Stimulated activated CD4-positive, alpha-beta T cell treated with anti-CD3 and anti-CD28 coated beads, Interleukin-12 subunit alpha, Interleukin-12 subunit beta, amount 100 ng/mL, for 24 hours (primary cell): ENCODE results near the gene AP3B2.

ENCODE experiments used
- DNase-seq, 2 experiments: peaks; one replicate each; pipeline ENCODE4 v3.0.0-alpha.2; 2020; ENCODE audit warnings: low read depth in 2 of 2

The AP3B2 gene

GRCh38 chr15:82698711-82699345, 10.8 kb downstream of the AP3B2 start:
- DNase-seq, result no peak

DNA sequence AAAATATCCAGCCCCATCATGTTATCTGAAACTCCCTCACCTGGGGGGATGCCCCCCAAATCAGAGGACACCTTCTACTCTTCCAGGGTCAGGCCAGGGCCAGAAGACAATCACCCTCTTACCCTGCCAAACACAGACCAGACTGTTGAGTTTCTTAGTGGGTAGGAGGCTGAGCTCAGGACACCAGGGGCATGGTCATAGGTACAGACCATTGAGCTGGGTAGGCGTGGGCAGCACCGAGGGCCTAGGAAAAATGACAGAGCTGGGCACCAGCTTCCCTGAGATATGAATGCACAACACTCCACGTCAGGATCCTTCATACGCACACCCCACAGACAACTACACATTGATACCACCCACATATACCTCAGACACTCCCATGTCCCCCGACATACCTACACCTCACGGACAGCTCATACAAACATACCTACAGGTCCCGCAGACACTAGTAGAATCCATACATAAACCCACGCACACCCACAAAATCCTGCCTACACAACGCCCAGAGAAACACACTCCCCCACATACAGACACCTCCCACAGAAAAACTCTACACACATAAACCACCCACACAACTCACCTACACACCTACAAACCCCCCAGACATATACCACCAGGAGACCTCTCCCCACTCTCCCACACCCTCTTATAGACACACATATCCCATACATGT, 11.8 kb downstream of the AP3B2 start:
- DNase-seq, result no peak

DNA sequence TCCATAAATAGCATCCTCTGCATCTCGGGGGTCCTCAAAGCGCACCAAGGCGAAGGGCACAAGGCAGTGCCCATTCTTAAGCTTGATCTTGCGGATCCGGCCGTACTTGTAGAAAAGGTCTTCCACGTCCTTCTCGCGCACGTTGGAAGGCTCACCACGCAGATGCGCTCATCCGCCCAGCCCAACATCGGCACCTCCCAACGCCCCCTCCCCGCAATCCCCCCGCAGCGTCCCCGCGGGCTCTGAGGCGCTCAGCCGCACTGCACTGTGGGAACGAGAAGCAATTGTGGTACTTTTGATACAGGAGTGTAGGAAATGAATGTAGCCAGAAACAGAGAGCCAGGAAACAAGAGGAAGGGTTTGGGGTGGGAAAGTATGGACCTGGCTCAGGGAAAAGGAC, 17.5 kb downstream of the AP3B2 start:
- no peak for DNase-seq

- no peak for DNase-seq
Measured at GRCh38 chr15:82689147-82689546, 20.5 kb downstream of the AP3B2 start.

DNA sequence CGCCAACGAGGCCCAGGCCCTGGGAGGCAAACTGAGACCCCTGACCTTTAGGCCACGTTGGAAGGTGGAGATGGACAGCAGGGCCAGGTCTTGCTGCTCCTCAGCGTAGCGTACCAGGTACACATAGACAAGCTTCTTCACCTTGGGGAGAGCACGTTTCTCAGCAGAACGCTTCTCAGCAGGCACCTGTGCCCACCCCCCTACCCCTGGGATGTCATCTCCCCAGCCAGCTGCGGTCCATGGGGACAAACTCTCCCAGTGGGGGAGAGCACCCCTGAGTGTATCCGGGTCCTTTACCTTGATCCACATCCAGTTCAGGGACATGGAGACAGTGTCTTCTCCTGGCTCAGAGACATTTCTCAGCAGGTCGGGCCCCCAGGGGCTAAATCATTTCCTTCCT, 21.0 kb downstream of the AP3B2 start:
- no peak for DNase-seq

DNA sequence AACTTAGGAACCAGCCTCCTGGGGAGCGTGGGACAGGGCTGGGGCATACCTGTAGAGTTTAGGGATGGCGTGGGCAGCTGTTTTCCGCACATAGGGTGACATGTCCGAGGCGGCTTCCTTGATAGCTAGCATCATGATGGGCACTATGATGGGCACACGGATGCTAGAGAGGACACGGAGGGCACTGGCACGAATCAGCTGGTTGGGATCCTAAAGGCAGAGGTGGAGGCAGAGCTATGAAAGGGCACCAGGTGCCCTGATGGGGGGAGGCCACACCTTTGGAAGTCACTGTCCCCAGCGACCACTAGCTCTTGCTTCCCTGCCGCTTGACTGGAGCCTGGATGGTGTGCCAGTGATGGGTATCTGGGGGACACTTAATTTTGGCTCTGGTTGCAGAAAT, 28.3 kb downstream of the AP3B2 start:
- no peak for DNase-seq

GRCh38 chr15:82680200-82681102, 29.2 kb downstream of the AP3B2 start:
- peak; percentile 40 to 60 for DNase-seq

DNA sequence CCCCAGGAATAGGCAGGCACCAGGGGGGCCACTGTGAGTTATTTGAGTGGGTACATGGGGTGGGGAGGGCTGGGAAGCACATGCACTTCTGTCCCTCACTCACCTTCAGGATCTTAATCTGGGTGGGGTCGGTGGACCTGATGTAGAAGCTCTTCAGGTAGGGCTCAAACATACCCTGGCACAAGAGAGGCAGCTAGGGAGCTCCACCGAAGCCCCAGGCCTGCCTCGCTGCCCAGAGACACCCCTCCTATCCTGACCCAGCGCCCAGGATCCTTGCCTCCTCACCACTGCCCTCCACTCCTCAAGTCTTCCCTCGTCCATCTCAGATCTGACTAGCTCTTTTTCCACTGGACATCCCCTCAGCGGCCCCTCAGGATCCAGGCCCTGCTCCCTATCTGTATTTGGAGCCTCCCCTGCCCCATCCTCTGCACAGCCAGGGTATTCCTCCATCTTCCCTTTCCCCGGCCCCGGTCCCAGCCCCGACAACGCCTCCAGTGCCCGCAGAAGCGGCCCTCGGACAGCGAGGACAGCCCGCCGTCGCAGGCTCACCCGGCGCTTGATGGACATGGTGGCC, 30.0 kb downstream of the AP3B2 start:
- DNase-seq, result no peak

DNA sequence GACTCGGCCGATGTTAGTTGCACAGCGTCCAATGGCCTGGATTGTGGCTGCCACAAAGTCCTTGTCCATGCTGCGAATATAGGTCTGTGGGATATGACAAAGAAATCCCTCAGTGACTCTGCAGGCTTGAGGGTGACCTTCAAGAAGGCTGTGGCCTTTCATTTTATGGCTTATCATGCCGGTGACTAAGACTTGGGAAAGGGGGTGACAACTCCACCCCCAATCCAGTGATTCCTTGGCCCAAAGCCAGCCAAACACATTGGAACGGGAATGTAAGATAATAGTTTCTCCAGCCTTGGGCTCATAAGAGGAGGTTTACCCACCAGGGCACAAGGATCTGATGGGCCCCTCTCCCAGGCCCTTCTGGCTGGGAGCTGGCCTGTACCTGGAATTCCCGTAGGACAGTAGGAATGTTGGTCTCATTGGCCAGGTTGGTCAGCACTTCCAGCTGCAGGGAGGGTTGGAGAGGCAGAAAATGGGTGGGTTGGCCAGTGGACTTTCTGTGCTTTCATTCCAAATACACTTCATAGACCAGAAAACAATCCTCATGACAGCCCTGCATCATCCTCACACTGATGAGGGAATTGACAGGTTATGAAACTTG, 31.9 kb downstream of the AP3B2 start:
- DNase-seq, result no peak

- no peak for DNase-seq
Measured at GRCh38 chr15:82674873-82675272, 34.8 kb downstream of the AP3B2 start.

GRCh38 chr15:82670699-82671098, 39.0 kb downstream of the AP3B2 start:
- no peak for DNase-seq

- DNase-seq, result no peak
Measured at GRCh38 chr15:82666606-82667005, 43.1 kb downstream of the AP3B2 start.

DNA sequence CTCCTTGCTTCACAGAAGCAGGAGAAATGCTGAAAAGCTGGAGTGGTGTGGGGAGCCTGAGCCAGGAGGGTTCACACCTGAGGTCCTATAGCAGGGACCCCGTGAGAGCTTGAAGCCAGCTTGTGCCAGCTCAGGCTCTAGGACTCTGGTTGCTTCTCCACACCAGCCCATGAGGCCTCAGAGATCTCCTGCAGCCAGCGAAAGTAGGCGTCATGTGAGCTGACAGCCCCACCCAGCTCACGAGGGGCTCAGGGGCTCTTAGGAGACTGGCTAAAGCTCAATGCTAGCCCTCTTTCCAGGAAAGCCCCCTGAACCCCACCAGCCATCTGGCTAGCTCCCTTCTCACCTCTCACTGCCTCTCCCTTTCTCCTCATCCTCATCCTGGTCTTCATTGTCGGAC, 45.7 kb downstream of the AP3B2 start:
- DNase-seq, result no peak

DNA sequence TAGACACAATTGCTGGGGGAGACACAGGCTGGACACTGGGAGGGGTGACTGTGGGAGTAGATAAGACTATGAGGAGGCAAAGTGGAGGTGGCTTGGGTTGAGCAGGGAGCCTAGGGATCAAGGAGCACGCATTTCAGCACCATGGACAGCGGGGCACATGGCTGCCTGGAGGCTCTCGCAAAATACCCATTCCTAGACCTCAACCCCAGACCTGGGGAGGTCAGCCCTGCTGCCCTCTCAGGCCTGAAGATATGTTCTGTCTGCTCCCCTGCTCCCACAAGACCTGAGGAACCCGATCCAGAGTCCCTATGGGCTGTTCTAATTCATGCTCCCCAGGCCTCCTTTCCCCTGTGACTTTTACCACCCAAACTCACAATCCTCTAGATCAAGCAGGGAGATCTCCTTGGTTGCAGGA, 46.5 kb downstream of the AP3B2 start:
- DNase-seq, result peak in 1 of 2 experiments; percentile 29

GRCh38 chr15:82662641-82663040, 47.0 kb downstream of the AP3B2 start:
- DNase-seq, result no peak

GRCh38 chr15:82660378-82660777, 49.3 kb downstream of the AP3B2 start:
- no peak for DNase-seq

DNA sequence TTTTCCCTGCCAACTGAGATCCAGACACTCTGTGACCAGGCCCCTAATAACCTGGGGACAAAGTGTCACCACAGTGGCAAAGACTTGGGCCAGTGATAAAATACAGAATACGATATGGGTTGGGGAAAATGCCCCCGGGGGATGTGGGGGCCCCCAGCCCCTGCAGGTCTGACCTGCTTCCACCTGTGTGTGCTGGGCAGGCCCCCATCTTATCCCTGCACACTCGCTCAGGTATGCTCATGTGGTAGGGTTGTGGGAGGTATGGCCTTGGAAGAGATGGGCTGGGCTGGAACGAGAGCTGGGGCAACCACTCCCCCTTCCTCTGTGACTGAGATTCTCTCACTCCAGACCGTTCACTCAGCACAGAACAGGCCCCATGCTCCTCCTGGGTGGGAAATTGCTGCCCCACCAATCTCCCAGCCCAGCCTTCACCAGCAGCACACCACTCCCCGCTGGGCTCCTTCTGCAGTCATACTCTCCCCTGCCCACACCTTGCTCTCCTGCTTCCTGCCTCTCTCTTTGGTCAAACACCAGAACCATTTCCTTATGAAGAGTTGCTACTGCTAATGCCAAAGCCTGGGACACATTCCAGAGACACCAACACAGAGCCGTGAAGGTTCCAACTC, 52.9 kb downstream of the AP3B2 start:
- no peak for DNase-seq

DNA sequence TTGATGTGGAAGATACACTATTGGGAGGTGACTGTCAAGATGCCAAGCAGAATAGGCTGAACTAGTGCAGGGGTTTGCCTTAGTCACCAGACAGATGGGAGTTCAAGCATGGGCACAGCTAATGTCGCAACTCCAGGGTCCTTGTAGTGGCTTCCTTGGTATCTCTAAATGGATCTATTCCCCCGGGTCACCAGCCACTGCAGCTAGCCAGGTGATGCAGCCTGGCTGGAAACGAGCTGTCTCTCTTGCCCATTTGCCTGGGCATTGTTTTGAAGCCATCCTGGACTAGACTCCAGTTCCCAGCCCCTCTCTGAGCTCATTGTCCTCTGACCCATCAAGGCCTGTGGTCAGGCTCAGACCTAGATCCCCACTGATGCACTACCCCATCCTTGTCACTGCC, 54.1 kb downstream of the AP3B2 start:
- DNase-seq, result no peak

DNA sequence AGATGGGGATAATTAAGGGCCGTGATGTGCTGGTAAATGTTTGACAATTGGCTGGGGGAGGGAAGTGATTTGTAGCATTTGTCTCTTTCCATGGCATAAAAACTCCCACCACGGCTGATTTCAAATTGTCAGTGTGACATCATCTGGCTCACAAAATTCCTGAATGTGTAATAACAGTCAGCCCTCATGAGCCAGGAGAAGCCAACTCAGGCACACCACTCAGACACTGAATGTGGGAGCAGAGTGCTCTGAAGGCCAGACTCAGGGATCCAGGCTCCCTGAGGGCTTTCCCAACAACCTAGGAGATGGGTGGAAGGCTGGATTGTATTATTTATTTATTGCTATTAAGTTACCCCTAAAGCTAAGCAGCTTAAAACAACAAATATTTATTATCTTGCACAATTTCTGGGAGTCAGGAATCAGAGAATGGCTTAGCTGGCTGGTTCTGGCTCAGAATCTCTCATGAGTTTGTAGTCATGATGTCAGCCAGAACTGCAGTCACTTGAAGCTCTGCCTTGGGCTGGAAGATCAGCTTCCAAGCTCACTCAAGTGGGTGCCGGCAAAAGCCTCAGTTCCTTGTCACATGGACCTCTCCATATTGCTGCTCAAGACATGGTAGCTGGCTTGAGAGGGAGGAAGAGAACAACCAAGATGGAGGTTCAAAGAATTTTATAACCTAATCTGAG, 56.0 kb downstream of the AP3B2 start:
- DNase-seq, result no peak

DNA sequence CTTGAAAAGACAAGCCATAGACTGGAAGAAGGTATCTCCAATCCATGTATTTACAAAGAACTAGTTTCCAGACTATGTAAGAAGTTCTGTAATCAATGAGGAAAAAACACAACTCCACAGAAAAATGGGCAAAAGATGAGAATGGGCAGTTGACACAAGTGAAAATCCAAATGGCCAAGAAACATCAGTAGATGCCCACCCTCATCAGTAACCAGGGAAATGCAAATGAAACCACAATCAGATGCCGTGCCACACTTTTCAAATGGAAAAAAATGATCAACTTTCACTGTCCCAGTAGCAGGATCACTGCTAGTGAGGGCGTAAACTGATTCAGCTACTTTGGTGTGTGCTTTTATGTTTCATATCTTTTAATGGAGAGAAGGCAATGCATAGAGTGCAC, 58.0 kb downstream of the AP3B2 start:
- DNase-seq, result no peak
